GM18499 (cell line): ENCODE measurements around the gene IL20RA.

Source experiments
- ATAC-seq: cut with Tn5 transposase; IDR thresholded peaks from one replicate; pipeline ENCODE4 v1.9.1; 2021; ENCODE audit warnings: moderate number of reproducible peaks; ENCODE audit not compliant: insufficient read depth, unreplicated experiment

IL20RA gene

GRCh38 chr6:137049095-137049494, 4.3 kb upstream of the IL20RA start:
- no peak for ATAC-seq

- no peak for ATAC-seq
Observed at GRCh38 chr6:137046871-137047412, 2.2 kb upstream of the IL20RA start.

GRCh38 chr6:137045222-137045789, 541 bp upstream of the IL20RA start:
- ATAC-seq, result no peak

- ATAC-seq, result no peak
Observed at GRCh38 chr6:137043710-137044365, 927 bp downstream of the IL20RA start.

- ATAC-seq, result no peak
Observed at GRCh38 chr6:137040393-137040792, 4.4 kb downstream of the IL20RA start.

- ATAC-seq, result no peak
Observed at GRCh38 chr6:137039010-137039409, 5.8 kb downstream of the IL20RA start.

- no peak for ATAC-seq
Observed at GRCh38 chr6:137036566-137037300, 8.0 kb downstream of the IL20RA start.

GRCh38 chr6:137033828-137034227, 10.9 kb downstream of the IL20RA start:
- ATAC-seq, result peak; percentile 95

GRCh38 chr6:137031122-137031521, 13.6 kb downstream of the IL20RA start:
- ATAC-seq, result no peak

- ATAC-seq, result no peak
Observed at GRCh38 chr6:137028912-137029311, 15.9 kb downstream of the IL20RA start.

- no peak for ATAC-seq
Observed at GRCh38 chr6:137025786-137026730, 18.7 kb downstream of the IL20RA start.

- ATAC-seq, result no peak
Observed at GRCh38 chr6:137024237-137024990, 20.4 kb downstream of the IL20RA start.

- no peak for ATAC-seq
Observed at GRCh38 chr6:137020776-137021175, 24.0 kb downstream of the IL20RA start.

GRCh38 chr6:137019476-137020272, 25.1 kb downstream of the IL20RA start:
- ATAC-seq, result no peak

GRCh38 chr6:137017081-137017480, 27.7 kb downstream of the IL20RA start:
- ATAC-seq, result no peak

- no peak for ATAC-seq
Observed at GRCh38 chr6:137016356-137016755, 28.4 kb downstream of the IL20RA start.

GRCh38 chr6:137015943-137016342, 28.8 kb downstream of the IL20RA start:
- ATAC-seq, result no peak

GRCh38 chr6:137013738-137014602, 30.8 kb downstream of the IL20RA start:
- no peak for ATAC-seq
